GM13977 (cell line): ENCODE measurements around the gene ANKS1A.

Experiments used
- DNase-seq: peaks from one replicate; pipeline ENCODE4 v3.0.0; 2012; ENCODE audit warnings: low spot score
- in situ Hi-C: fragments of 300-500 bp; cut with MboI; formaldehyde crosslinking; loops from one replicate; pipeline ENCODE4 v1.12.0; 2022; ENCODE audit warnings: low sequenced_read_pairs, low pct_unique_long_range_greater_than_20kb, mixed read lengths, inconsistent platforms; ENCODE audit not compliant: unreplicated experiment
- TF ChIP-seq, protein P1 (sequence below): IDR thresholded peaks from 2 replicates; pipeline ENCODE4 v1.5.1; 2012; ENCODE audit warnings: mild to moderate bottlenecking, control low read depth; ENCODE audit not compliant: insufficient read depth; ENCODE audit errors: extremely low read depth, missing control alignments

ANKS1A gene

DNA sequence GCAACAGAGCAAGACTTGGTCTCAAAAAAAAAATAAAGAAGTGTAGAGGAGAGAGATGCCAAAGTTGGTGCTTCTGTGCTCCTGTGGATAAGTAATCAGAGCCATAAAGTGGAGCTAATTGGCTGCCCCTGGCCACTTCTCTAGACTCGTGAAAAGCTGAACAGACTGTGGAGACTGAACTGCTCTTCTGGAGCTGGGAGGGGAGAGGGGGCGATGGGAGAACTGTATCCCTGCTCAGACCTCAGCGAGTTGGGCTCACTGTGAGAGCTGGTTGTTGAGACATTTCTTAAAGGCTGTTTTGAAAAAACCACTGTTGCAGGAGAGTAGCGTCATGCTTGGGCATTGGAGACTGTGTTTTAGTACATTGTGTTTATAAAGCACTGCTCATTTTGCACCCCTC, 126.4 kb downstream of the ANKS1A start:
- no peak for DNase-seq
- TF ChIP-seq, protein P1, sequence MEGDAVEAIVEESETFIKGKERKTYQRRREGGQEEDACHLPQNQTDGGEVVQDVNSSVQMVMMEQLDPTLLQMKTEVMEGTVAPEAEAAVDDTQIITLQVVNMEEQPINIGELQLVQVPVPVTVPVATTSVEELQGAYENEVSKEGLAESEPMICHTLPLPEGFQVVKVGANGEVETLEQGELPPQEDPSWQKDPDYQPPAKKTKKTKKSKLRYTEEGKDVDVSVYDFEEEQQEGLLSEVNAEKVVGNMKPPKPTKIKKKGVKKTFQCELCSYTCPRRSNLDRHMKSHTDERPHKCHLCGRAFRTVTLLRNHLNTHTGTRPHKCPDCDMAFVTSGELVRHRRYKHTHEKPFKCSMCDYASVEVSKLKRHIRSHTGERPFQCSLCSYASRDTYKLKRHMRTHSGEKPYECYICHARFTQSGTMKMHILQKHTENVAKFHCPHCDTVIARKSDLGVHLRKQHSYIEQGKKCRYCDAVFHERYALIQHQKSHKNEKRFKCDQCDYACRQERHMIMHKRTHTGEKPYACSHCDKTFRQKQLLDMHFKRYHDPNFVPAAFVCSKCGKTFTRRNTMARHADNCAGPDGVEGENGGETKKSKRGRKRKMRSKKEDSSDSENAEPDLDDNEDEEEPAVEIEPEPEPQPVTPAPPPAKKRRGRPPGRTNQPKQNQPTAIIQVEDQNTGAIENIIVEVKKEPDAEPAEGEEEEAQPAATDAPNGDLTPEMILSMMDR, result no peak
- in situ Hi-C loops, result no loop called here

GRCh38 chr6:35015996-35016395, 126.9 kb downstream of the ANKS1A start:
- DNase-seq, result no peak
- in situ Hi-C loops, result no loop called here
- TF ChIP-seq, protein P1, result no peak

- TF ChIP-seq, protein P1, result no peak
- in situ Hi-C loops, result no loop called here
- no peak for DNase-seq
These were observed 127.7 kb downstream of the ANKS1A start for GRCh38 chr6:35016502-35017321.

- in situ Hi-C loops, result no loop called here
- TF ChIP-seq, protein P1, result no peak
- DNase-seq, result no peak
These were observed 128.5 kb downstream of the ANKS1A start for GRCh38 chr6:35017411-35018181.

GRCh38 chr6:35018182-35018519, 129.1 kb downstream of the ANKS1A start:
- in situ Hi-C loops, result no loop called here
- TF ChIP-seq, protein P1, result no peak
- no peak for DNase-seq

GRCh38 chr6:35018746-35019145, 129.7 kb downstream of the ANKS1A start:
- in situ Hi-C loops, result no loop called here
- no peak for DNase-seq
- TF ChIP-seq, protein P1, result no peak
